SK-N-SH (cell line): ENCODE results near the gene CFAP221. TPM values are rescaled to one million over a fixed set of nuclear protein-coding genes. Genes with fewer than 3 reads are reported as not detected.

Experiments
- CTCF ChIA-PET: fragments of 300-600, 350-600 bp; formaldehyde crosslinking; extraction: SDS; loops from one replicate; lab custom pipeline; 2021; lab: Yijun Ruan, JAX
- POLR2A ChIA-PET: fragments of 350-600 bp; sonication (Branson Sonifier 250); formaldehyde crosslinking; extraction: SDS; loops from one replicate; lab custom pipeline; 2020; ENCODE audit warnings: antibody characterized with exemption, inconsistent platforms; lab: Yijun Ruan, JAX
- DNase-seq: peaks from one replicate; pipeline ENCODE4 v3.0.0; 2012
- H2AFZ ChIP-seq: fragments of 200-600 bp; sonication (generic); 2 replicates; pipeline ENCODE4 v1.8.1; 2016; ENCODE audit warnings: antibody characterized with exemption, mild to moderate bottlenecking, low read depth
- H3F3A ChIP-seq: fragments of 200-600 bp; sonication (generic); replicated peaks from 2 replicates; pipeline ENCODE3; 2016; ENCODE audit warnings: antibody characterized with exemption, mild to moderate bottlenecking; ENCODE audit not compliant: insufficient read depth
- H3K27ac ChIP-seq, 2 experiments: fragments of 200-500 bp in 1 of 2; fragments of 200-600 bp in 1 of 2; sonication (Bioruptor generic) in 1 of 2; sonication (generic), shearing (Covaris generic) in 1 of 2; 2 replicates each; pipeline versions ENCODE4 v1.5.1 to v1.6.1; 2014 to 2016; ENCODE audit warnings: low read depth in 2 of 2, inconsistent platforms in 1 of 2, low read length in 1 of 2, mild to moderate bottlenecking in 1 of 2, mixed read lengths in 1 of 2
- H3K27me3 ChIP-seq: fragments of 200-600 bp; sonication (generic), shearing (Covaris generic); 2 replicates; pipeline ENCODE4 v1.6.1; 2016; ENCODE audit warnings: mixed run types; ENCODE audit not compliant: insufficient read depth
- H3K36me3 ChIP-seq, 2 experiments: fragments of 200-500 bp in 1 of 2; fragments of 200-600 bp in 1 of 2; sonication (Bioruptor generic) in 1 of 2; sonication (generic) in 1 of 2; replicated peaks in 1 of 2; 2 replicates each; pipeline versions ENCODE3 to v1.5.1; 2014 to 2016; ENCODE audit warnings: low read length in 1 of 2, mild to moderate bottlenecking in 1 of 2; ENCODE audit not compliant: insufficient read depth in 2 of 2, control insufficient read depth in 1 of 2
- H3K4me1 ChIP-seq, 2 experiments: fragments of 200-500 bp in 1 of 2; fragments of 200-600 bp in 1 of 2; sonication (Bioruptor generic) in 1 of 2; sonication (generic), shearing (Covaris generic) in 1 of 2; 2 replicates each; pipeline versions ENCODE4 v1.5.1 to v1.6.1; 2014 to 2016; ENCODE audit warnings: low read depth in 1 of 2, low read length in 1 of 2, mixed run types in 1 of 2; ENCODE audit not compliant: insufficient read depth in 2 of 2, control insufficient read depth in 1 of 2
- H3K4me2 ChIP-seq: fragments of 200-600 bp; sonication (generic), shearing (Covaris generic); 2 replicates; pipeline ENCODE4 v1.6.1; 2017; ENCODE audit warnings: mixed run types
- H3K4me3 ChIP-seq, 2 experiments: fragments of 200-500 bp in 1 of 2; fragments of 200-600 bp in 1 of 2; sonication (Bioruptor generic) in 1 of 2; sonication (generic), shearing (Covaris generic) in 1 of 2; 2 replicates each; pipeline versions ENCODE4 v1.5.1 to v1.8.1; 2014 to 2016; ENCODE audit warnings: low read depth in 2 of 2, inconsistent platforms in 1 of 2, low read length in 1 of 2, mild to moderate bottlenecking in 1 of 2, mixed read lengths in 1 of 2, moderate library complexity in 1 of 2
- H3K79me2 ChIP-seq: fragments of 200-600 bp; sonication (generic); 2 replicates; pipeline ENCODE4 v1.8.1; 2017; ENCODE audit warnings: mild to moderate bottlenecking; ENCODE audit not compliant: insufficient read depth
- H3K9ac ChIP-seq: fragments of 200-600 bp; sonication (generic); 2 replicates; pipeline ENCODE4 v1.6.1; 2017; ENCODE audit warnings: mixed run types
- H3K9me2 ChIP-seq: fragments of 200-600 bp; sonication (generic); 2 replicates; pipeline ENCODE4 v1.6.1; 2017; ENCODE audit warnings: mixed run types
- H3K9me3 ChIP-seq: fragments of 200-600 bp; sonication (generic); 2 replicates; pipeline ENCODE4 v1.6.1; 2017; ENCODE audit warnings: mixed run types, mild to moderate bottlenecking, moderate library complexity
- H4K20me1 ChIP-seq: fragments of 200-600 bp; sonication (generic); 2 replicates; pipeline ENCODE4 v1.6.1; 2017; ENCODE audit warnings: mild to moderate bottlenecking, mixed run types; ENCODE audit not compliant: insufficient read depth
- EP300 ChIP-seq, 2 experiments: IDR thresholded peaks; 2 replicates each; pipeline versions ENCODE4 v1.4.0 to v1.6.1; 2012; ENCODE audit warnings: borderline replicate concordance in 1 of 2, low read depth in 1 of 2, low read length in 1 of 2
- EZH2phosphoT487 ChIP-seq: fragments of 200-600 bp; sonication (generic); IDR thresholded peaks from 2 replicates; pipeline ENCODE4 v1.6.1; 2017; ENCODE audit warnings: low read depth, mixed run types, mild to moderate bottlenecking, antibody characterized with exemption, moderate library complexity, borderline replicate concordance
- NFIC ChIP-seq: IDR thresholded peaks from 2 replicates; pipeline ENCODE4 v1.4.0; 2012; ENCODE audit warnings: borderline replicate concordance
- RFX5 ChIP-seq: IDR thresholded peaks from 2 replicates; pipeline ENCODE4 v1.6.1; 2012; ENCODE audit warnings: mild to moderate bottlenecking, improper control_type of control experiment, low read length
- RXRA ChIP-seq: IDR thresholded peaks from 2 replicates; pipeline ENCODE4 v1.4.0; 2012; ENCODE audit warnings: low read depth, mild to moderate bottlenecking, borderline replicate concordance
- SIN3A ChIP-seq: IDR thresholded peaks from 2 replicates; pipeline ENCODE4 v1.6.1; 2012; ENCODE audit warnings: low read depth, mild to moderate bottlenecking, low read length, moderate library complexity, borderline replicate concordance
- WGBS: methylation state at CpG from one replicate; pipeline ENCODE4 v1.1.6; 2017; ENCODE audit warnings: low lambda C conversion rate; 5-methylcytosine and 5-hydroxymethylcytosine counted together
- polyA plus RNA-seq, 3 experiments: library from polyadenylated mRNA; depleted of rRNA; stranded (reverse); fragments of >200 nt; gene quantifications; 2 replicates each; pipeline ENCODE4 v1.2.3, GENCODE V29; 2012
- TF ChIP-seq, protein P1 (sequence below): IDR thresholded peaks from 2 replicates; pipeline ENCODE4 v1.6.1; 2012; ENCODE audit warnings: mild to moderate bottlenecking, low read depth, low read length, moderate library complexity
- TF ChIP-seq, protein P2 (sequence below): fragments of 150-350 bp; IDR thresholded peaks from 2 replicates; pipeline ENCODE4 v1.6.1; 2016; ENCODE audit warnings: mild to moderate bottlenecking, low read depth, low read length
- TF ChIP-seq, protein P3 (sequence below): IDR thresholded peaks from 2 replicates; pipeline ENCODE4 v1.4.0; 2012; ENCODE audit warnings: low read depth
- TF ChIP-seq, protein P4 (sequence below): IDR thresholded peaks from 2 replicates; pipeline ENCODE4 v1.4.0; 2012; ENCODE audit warnings: low read depth, borderline replicate concordance

Gene CFAP221
- polyA plus RNA-seq, 1 of the 3 experiments (the other 2 are of a cell fraction), result 0.12 TPM

DNA sequence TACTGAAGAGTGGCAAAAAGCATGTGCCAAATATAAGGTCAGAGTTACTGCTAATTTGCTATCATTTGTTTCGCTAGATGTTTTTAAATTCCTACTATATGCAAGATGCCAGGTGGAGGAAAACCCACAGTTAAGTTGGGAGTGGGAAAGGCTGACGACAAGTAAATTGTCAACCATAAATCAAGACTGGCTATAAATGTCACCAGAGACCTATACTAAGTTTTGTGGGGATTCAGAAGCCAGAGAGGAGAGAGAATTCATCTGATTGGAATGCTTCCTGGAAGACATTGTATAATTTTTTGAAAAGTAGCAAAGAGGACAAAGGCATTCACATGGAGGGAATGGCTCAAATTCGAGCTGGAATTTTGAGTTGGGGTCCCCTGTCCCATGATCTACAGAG lies 64.3 kb downstream of the CFAP221 start:
- Histone ChIP-seq H2AFZ (no peak overlapping the region), H3K9me3 (no peaks in the 10 kb centered on the region), H4K20me1 (no peaks in the 10 kb centered on the region), H3K27ac (no peak overlapping the region), H3F3A (no peaks in the 10 kb centered on the region), H3K9ac (no peak overlapping the region), H3K27me3 (no peaks in the 10 kb centered on the region), H3K36me3 (no peaks in the 10 kb centered on the region), H3K79me2 (no peaks in the 10 kb centered on the region), H3K4me2 (no peak overlapping the region), H3K4me3 (no peak overlapping the region), H3K4me1 (no peaks in the 10 kb centered on the region), H3K9me2 (no peaks in the 10 kb centered on the region)
- no peak for DNase-seq
- TF ChIP-seq, protein P1, sequence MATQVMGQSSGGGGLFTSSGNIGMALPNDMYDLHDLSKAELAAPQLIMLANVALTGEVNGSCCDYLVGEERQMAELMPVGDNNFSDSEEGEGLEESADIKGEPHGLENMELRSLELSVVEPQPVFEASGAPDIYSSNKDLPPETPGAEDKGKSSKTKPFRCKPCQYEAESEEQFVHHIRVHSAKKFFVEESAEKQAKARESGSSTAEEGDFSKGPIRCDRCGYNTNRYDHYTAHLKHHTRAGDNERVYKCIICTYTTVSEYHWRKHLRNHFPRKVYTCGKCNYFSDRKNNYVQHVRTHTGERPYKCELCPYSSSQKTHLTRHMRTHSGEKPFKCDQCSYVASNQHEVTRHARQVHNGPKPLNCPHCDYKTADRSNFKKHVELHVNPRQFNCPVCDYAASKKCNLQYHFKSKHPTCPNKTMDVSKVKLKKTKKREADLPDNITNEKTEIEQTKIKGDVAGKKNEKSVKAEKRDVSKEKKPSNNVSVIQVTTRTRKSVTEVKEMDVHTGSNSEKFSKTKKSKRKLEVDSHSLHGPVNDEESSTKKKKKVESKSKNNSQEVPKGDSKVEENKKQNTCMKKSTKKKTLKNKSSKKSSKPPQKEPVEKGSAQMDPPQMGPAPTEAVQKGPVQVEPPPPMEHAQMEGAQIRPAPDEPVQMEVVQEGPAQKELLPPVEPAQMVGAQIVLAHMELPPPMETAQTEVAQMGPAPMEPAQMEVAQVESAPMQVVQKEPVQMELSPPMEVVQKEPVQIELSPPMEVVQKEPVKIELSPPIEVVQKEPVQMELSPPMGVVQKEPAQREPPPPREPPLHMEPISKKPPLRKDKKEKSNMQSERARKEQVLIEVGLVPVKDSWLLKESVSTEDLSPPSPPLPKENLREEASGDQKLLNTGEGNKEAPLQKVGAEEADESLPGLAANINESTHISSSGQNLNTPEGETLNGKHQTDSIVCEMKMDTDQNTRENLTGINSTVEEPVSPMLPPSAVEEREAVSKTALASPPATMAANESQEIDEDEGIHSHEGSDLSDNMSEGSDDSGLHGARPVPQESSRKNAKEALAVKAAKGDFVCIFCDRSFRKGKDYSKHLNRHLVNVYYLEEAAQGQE, result no peak
- TF ChIP-seq, protein P2, sequence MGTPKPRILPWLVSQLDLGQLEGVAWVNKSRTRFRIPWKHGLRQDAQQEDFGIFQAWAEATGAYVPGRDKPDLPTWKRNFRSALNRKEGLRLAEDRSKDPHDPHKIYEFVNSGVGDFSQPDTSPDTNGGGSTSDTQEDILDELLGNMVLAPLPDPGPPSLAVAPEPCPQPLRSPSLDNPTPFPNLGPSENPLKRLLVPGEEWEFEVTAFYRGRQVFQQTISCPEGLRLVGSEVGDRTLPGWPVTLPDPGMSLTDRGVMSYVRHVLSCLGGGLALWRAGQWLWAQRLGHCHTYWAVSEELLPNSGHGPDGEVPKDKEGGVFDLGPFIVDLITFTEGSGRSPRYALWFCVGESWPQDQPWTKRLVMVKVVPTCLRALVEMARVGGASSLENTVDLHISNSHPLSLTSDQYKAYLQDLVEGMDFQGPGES, result no peak
- TF ChIP-seq, protein P3, sequence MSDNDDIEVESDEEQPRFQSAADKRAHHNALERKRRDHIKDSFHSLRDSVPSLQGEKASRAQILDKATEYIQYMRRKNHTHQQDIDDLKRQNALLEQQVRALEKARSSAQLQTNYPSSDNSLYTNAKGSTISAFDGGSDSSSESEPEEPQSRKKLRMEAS, result no peak
- TF ChIP-seq, protein P4, sequence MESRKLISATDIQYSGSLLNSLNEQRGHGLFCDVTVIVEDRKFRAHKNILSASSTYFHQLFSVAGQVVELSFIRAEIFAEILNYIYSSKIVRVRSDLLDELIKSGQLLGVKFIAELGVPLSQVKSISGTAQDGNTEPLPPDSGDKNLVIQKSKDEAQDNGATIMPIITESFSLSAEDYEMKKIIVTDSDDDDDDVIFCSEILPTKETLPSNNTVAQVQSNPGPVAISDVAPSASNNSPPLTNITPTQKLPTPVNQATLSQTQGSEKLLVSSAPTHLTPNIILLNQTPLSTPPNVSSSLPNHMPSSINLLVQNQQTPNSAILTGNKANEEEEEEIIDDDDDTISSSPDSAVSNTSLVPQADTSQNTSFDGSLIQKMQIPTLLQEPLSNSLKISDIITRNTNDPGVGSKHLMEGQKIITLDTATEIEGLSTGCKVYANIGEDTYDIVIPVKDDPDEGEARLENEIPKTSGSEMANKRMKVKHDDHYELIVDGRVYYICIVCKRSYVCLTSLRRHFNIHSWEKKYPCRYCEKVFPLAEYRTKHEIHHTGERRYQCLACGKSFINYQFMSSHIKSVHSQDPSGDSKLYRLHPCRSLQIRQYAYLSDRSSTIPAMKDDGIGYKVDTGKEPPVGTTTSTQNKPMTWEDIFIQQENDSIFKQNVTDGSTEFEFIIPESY, result no peak
- TF ChIP-seq EZH2phosphoT487 (no peak), EP300 (IDR thresholded peaks at IDR 0.05; ENCODE audit: borderline replicate concordance in 1 of 2, low read depth in 1 of 2, low read length in 1 of 2) (no peak), NFIC (no peak), RFX5 (no peak), RXRA (no peak), SIN3A (no peak)
- 15% methylated on average over 3 of the region's 3 CpGs for WGBS
- POLR2A ChIA-PET, result no interaction called here
- CTCF ChIA-PET, result interaction anchor here (1.8 kb wide), 1 partner anchor 32 kb away, joined by 7 read pairs; no protein-coding TSS in a partner anchor
